Spleen (tissue), 11 donors: ENCODE data around the gene SERTAD3. TPM values are rescaled to one million over a fixed set of nuclear protein-coding genes. Genes with fewer than 3 reads are reported as not detected.
"Not testable (repeated sequence)": the region's sequence is repeated elsewhere in the genome, so short reads cannot be mapped to it uniquely, and the experiment has no call there.

Experiments
- DNase-seq: peaks from one replicate; pipeline ENCODE4 v3.0.0-alpha.2; 2020
- H3K27ac ChIP-seq, 8 donors: fragments of 200-600 bp; sonication (generic) in 7 of 8; 1 replicate in 4 of 8; 2 replicates in 4 of 8; pipeline versions ENCODE4 v1.5.0 to v1.8.0; 2016 to 2021; ENCODE audit warnings: inconsistent platforms in 4 of 8, mild to moderate bottlenecking in 4 of 8, moderate library complexity in 1 of 8
- H3K27me3 ChIP-seq, 7 donors: fragments of 200-600 bp; sonication (generic) in 6 of 7; replicated peaks in 1 of 7; 1 replicate in 4 of 7; 2 replicates in 3 of 7; pipeline versions ENCODE4 v1.5.0 to v1.8.0; 2016 to 2021; ENCODE audit warnings: inconsistent platforms in 3 of 7, mild to moderate bottlenecking in 1 of 7
- H3K36me3 ChIP-seq, 6 donors: fragments of 200-600 bp; sonication (generic) in 5 of 6; 1 replicate in 4 of 6; 2 replicates in 2 of 6; pipeline versions ENCODE4 v1.5.0 to v1.8.0; 2016 to 2021; ENCODE audit warnings: inconsistent platforms in 2 of 6
- H3K4me1 ChIP-seq, 6 donors: fragments of 200-600 bp; sonication (generic) in 5 of 6; 1 replicate in 3 of 6; 2 replicates in 3 of 6; pipeline versions ENCODE4 v1.5.0 to v1.8.0; 2016 to 2021; ENCODE audit warnings: inconsistent platforms in 3 of 6
- H3K4me3 ChIP-seq, 8 donors: fragments of 200-600 bp; sonication (generic) in 7 of 8; 1 replicate in 4 of 8; 2 replicates in 4 of 8; pipeline versions ENCODE4 v1.5.0 to v1.8.0; 2016 to 2021; ENCODE audit warnings: inconsistent platforms in 4 of 8, mild to moderate bottlenecking in 4 of 8, moderate library complexity in 2 of 8
- H3K9me3 ChIP-seq, 8 donors: fragments of 200-600 bp; sonication (generic) in 7 of 8; 1 replicate in 4 of 8; 2 replicates in 4 of 8; pipeline versions ENCODE4 v1.5.0 to v1.8.0; 2016 to 2021; ENCODE audit warnings: inconsistent platforms in 4 of 8
- POLR2A ChIP-seq, 3 donors: fragments of 450-650 bp; IDR thresholded peaks; one replicate each; pipeline ENCODE4 v1.5.1; 2017; ENCODE audit warnings: antibody characterized with exemption in 3 of 3, mild to moderate bottlenecking in 1 of 3
- POLR2AphosphoS5 ChIP-seq, 3 donors: sonication (generic); formaldehyde crosslinking; IDR thresholded peaks; one replicate each; pipeline ENCODE4 v1.5.1; 2017; ENCODE audit warnings: antibody characterized with exemption in 3 of 3
- WGBS, 5 donors: extraction: QIAGEN DNeasy Blood & Tissue Kit in 3 of 5; methylation state at CpG; one replicate each; pipeline versions ENCODE4 v1.1.5 to v1.1.7; 2013 to 2018; 5-methylcytosine and 5-hydroxymethylcytosine counted together
- intact Hi-C: fragments of 100-400 bp; cut with DNase I; formaldehyde crosslinking; loops from one replicate; pipeline ENCODE4 v1.15.0; 2023; ENCODE audit warnings: low total_unique reads
- polyA plus RNA-seq, 3 donors: library from polyadenylated mRNA; stranded (reverse); fragments of 200-250 nt; gene quantifications; one replicate each; pipeline ENCODE4 v1.2.1, GENCODE V29; 2013
- total RNA-seq, 7 donors: library from RNA; depleted of rRNA in 3 of 7; stranded (reverse); fragments of >200 nt in 3 of 7; fragmentation: NEBNext Ultra II Directional in 4 of 7; extraction: Animal tissue kit (Norgen Biotek cat#: 25700) in 4 of 7; gene quantifications; one replicate each; pipeline versions ENCODE4 v1.1.0 to v1.2.1, GENCODE V29; 2016 to 2021
- TF ChIP-seq, protein P1 (sequence below), 11 experiments: fragments of 200-600 bp in 7 of 11; fragments of 450-650 bp in 4 of 11; sonication (generic) in 4 of 11; IDR thresholded peaks in 8 of 11; conservative IDR thresholded peaks in 3 of 11; 1 replicate in 7 of 11; 2 replicates in 4 of 11; pipeline versions ENCODE4 v1.4.0 to v1.8.0; 2016 to 2021; ENCODE audit warnings: antibody characterized with exemption in 11 of 11, inconsistent platforms in 4 of 11, mild to moderate bottlenecking in 1 of 11
- donor health status: healthy with polysubstance abuse.
- donor health status: DM: no; HTN: no; CAD: no; lungs with moderate emphysema.
- donor health status: DM: no; HTN: no; CAD: no.
- donor health status: Bipolar disorder and iron deficiency.
- donor health status: healthy.
- donor health status: DM: no; HTN: no; CAD: no.
- donor health status: DM: yes; HTN: yes; CAD: no.

SERTAD3 gene
- total and polyA plus RNA-seq, 10 donors, result 21.5 to 51.4 (median 28.6) TPM

DNA sequence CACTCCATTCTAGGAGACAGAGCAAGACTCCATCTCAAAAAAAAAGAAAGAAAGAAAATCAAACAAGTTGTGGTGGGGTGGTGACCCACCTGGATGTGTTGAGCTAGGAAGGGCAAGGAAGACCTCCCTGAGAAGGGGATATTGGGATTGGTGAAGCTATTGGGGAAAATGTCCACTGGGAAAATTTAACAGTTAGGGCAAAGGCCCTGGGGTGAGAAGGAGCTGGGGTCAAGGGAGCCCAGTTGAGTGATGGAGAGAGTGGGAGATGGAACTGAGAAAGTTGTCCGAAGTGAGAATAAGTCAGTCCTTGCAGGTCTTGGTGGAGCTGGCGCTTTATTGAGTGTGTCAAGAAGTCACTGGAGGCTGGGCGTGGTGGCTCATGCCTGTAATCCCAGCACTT, 5.9 kb downstream of the SERTAD3 start:
- no peak for DNase-seq
- intact Hi-C loops, result no loop called here
- H3K9me3 ChIP-seq, result no peaks in the 10 kb centered on the region
- no peaks in the 10 kb centered on the region for H3K27me3 ChIP-seq
- H3K4me1 ChIP-seq, result peaks cover 15 to 68% (median 42%) of the 10 kb centered on the region in 6 donors
- H3K36me3 ChIP-seq, result peaks cover 0 to 31% (median 22%) of the 10 kb centered on the region in 6 donors
- no peak for TF ChIP-seq POLR2AphosphoS5 (IDR thresholded peaks at IDR 0.05)
- TF ChIP-seq POLR2A (IDR thresholded peaks at IDR 0.05), result no peak
- TF ChIP-seq, protein P1, sequence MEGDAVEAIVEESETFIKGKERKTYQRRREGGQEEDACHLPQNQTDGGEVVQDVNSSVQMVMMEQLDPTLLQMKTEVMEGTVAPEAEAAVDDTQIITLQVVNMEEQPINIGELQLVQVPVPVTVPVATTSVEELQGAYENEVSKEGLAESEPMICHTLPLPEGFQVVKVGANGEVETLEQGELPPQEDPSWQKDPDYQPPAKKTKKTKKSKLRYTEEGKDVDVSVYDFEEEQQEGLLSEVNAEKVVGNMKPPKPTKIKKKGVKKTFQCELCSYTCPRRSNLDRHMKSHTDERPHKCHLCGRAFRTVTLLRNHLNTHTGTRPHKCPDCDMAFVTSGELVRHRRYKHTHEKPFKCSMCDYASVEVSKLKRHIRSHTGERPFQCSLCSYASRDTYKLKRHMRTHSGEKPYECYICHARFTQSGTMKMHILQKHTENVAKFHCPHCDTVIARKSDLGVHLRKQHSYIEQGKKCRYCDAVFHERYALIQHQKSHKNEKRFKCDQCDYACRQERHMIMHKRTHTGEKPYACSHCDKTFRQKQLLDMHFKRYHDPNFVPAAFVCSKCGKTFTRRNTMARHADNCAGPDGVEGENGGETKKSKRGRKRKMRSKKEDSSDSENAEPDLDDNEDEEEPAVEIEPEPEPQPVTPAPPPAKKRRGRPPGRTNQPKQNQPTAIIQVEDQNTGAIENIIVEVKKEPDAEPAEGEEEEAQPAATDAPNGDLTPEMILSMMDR (IDR thresholded peaks at IDR 0.05 in 8 of 11, conservative IDR thresholded peaks at IDR 0.05 in 3 of 11), result no peak
- 83 to 99% (median 97%) methylated on average over 3 of the region's 3 CpGs for WGBS, 5 donors
- no peak overlapping the region for H3K27ac ChIP-seq
- no peak overlapping the region for H3K4me3 ChIP-seq

DNA sequence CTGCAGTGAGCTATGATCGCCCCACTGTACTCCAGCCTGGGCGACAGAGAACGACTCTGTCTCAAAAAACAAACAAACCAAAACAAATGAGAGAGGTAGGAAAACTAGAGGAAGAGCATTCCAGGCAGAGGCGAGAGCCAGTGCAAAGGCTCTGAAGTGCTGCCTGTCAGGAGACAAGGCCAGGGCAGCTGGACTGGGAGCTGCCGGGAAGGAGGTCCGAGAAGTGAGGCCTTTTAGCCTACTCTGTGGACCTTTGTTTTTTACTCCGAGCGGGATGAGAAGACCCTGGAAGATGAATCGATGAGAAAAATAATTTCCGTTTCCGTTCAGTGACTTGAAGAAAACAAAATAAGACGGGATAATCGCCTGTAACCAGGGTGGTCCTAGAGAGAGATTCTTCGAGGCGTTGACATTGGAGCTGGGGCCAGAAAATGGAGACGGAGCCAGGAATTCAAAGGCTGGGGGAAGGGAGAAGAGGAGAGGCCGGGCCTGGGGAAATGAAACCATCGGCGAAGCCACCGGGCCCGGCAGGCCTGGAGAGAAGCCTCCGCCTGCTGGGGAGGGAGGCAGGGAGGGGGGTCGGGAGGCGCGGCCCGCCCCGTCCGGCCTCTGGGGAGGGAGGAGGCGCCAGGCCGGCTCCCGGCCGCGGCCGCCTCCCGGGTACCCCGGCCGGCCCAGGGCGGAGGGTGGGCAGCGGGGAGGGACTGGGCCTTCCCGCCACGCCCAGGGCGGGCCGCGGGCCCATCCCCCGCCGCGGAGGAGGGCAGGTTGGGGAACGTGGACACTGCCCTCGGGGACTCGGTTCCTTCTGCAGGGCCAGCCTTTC, 10.5 kb downstream of the SERTAD3 start:
- Histone ChIP-seq H3K36me3 (no peaks in the 10 kb centered on the region), H3K9me3 (no peaks in the 10 kb centered on the region), H3K27ac (peak overlapping the region; percentile 88 to 94 (median 92)), H3K4me3 (peak overlapping the region; percentile 9 to 67 (median 36)), H3K27me3 (no peaks in the 10 kb centered on the region), H3K4me1 (peaks cover 6 to 47% (median 35%) of the 10 kb centered on the region in 6 donors)
- peak; percentile 96 for DNase-seq
- 4 to 8% (median 5%) methylated on average over 34 to 50 of the region's 50 CpGs for WGBS, 5 donors
- peak in 1 of 3 donors; percentile 2 for TF ChIP-seq POLR2A (IDR thresholded peaks at IDR 0.05)
- TF ChIP-seq POLR2AphosphoS5 (IDR thresholded peaks at IDR 0.05), result peak; percentile 70 to 81 (median 79)
- TF ChIP-seq, protein P1 (IDR thresholded peaks at IDR 0.05 in 8 of 11, conservative IDR thresholded peaks at IDR 0.05 in 3 of 11), result peak in 1 of 11 experiments; percentile 22
- intact Hi-C loops, result no loop called here

DNA sequence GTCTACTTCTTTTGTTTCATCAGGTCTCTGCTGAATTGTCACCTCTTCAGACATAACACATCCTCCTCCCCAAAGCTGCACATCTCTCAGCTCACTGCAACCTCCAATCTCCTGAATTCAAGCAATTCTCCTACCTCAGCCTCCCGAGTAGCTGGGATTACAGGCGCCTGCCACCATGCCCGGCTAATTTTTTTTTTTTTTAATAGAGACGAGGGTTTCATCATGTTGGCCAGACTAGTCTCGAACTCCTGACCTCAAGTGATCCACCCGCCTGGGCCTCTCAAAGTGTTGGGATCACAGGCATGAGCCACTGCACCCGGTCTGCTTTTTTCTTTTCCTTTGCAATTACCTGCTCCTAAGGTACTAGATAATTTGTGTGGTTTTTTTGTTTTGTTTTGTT, 11.4 kb downstream of the SERTAD3 start:
- DNase-seq, H3K27me3 ChIP-seq, intact Hi-C loops, H3K9me3 ChIP-seq, H3K36me3 ChIP-seq: not testable (repeated sequence)
- H3K4me3 ChIP-seq, result peak overlapping the region in 6 of 8 donors; percentile 34 to 67 (median 38)
- WGBS, 5 donors, result 43 to 68% (median 63%) methylated on average over 7 of the region's 7 CpGs
- peak overlapping the region; percentile 88 to 94 (median 92) for H3K27ac ChIP-seq
- H3K4me1 ChIP-seq, result peaks cover 6 to 47% (median 35%) of the 10 kb centered on the region in 6 donors

DNA sequence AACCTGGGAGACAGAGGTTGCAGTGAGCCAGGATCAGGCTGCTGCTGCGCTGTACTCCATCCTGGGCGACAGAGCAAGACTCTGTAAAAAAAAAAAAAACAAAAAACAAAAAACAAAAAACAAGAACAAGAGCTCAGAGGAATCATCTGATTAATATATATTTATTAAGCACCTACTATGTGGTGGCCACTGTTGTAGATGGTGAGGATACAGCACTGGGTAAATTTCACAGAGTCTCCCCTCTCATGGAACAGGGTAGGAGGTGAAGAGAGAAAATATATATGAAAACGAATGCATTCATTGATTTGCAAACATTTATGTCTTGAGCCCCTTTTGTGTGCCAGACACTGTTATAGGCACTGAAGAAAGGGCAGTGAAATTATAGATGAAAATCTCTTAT, 12.4 kb downstream of the SERTAD3 start:
- Histone ChIP-seq H3K27ac (peak overlapping the region in 3 of 8 donors; percentile 92 to 93 (median 93)), H3K27me3 (no peaks in the 10 kb centered on the region)
- 83 to 94% (median 88%) methylated on average over 3 of the region's 3 CpGs for WGBS, 5 donors

DNA sequence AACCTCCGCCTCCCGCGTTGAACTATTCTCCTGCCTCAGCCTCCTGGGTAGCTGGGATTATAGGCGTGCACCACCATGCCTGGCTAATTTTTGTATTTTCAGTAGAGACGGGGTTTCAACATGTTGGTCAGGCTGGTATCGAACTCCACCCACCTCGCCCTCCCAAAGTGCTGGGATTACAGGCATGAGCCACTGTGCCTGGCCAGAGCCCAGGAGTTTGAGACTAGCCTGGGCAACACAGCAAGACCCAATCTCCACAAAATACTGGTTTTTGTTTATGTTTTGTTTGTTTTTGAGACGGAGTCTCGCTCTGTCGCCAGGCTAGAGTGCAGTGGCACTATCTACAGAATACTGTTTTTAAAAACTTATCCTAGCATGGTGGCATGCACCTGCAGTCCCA, 13.9 kb downstream of the SERTAD3 start:
- H3K9me3 ChIP-seq, intact Hi-C loops, DNase-seq, H3K27ac ChIP-seq, H3K27me3 ChIP-seq, H3K4me3 ChIP-seq, H3K36me3 ChIP-seq: not testable (repeated sequence)
- peaks cover 6 to 50% (median 42%) of the 10 kb centered on the region in 6 donors for H3K4me1 ChIP-seq
- 92 to 99% (median 97%) methylated on average over 10 of the region's 10 CpGs for WGBS, 5 donors

More for the DNA sequence above, 12.4 kb downstream of the SERTAD3 start:
- Histone ChIP-seq H3K4me3 (no peak overlapping the region), H3K36me3 (no peaks in the 10 kb centered on the region), H3K4me1 (peaks cover 6 to 54% (median 39%) of the 10 kb centered on the region in 6 donors), H3K9me3 (no peaks in the 10 kb centered on the region)
- TF ChIP-seq, protein P1 (IDR thresholded peaks at IDR 0.05 in 8 of 11, conservative IDR thresholded peaks at IDR 0.05 in 3 of 11), result no peak
- TF ChIP-seq POLR2AphosphoS5 (IDR thresholded peaks at IDR 0.05), result no peak
- no peak for TF ChIP-seq POLR2A (IDR thresholded peaks at IDR 0.05)
- intact Hi-C loops, result no loop called here
- no peak for DNase-seq

DNA sequence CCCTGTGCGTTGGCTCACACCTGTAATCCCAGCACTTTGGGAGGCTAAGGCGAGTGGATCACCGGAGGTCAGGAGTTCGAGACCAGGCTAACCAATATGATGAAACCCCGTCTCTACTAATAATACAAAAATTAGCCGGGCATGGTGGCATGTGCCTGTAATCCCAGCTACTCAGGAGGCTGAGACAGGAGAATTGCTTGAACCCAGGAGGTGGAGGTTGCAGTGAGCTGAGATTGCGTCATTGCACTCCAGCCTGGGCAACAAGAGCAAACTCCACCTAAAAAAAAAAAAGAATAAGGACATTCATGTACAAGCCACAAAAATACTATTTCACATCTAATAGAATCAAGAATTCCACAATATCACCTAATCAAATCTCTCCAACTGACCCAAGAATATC, 15.9 kb downstream of the SERTAD3 start:
- H3K36me3 ChIP-seq, intact Hi-C loops, H3K27me3 ChIP-seq, H3K27ac ChIP-seq, H3K4me3 ChIP-seq, DNase-seq, H3K9me3 ChIP-seq: not testable (repeated sequence)
- WGBS, 5 donors, result 91 to 96% (median 94%) methylated on average over 7 of the region's 7 CpGs
- H3K4me1 ChIP-seq, result peaks cover 14 to 50% (median 40%) of the 10 kb centered on the region in 6 donors
